NT2/D1 (cell line): Measurements from ENCODE around the gene STAT4.

ENCODE experiments used
- SUZ12 ChIP-seq: IDR thresholded peaks from 2 replicates; pipeline ENCODE4 v1.6.1; 2011; ENCODE audit not compliant: insufficient read length, insufficient read depth; ENCODE audit errors: extremely low read depth
- YY1 ChIP-seq: IDR thresholded peaks from 2 replicates; pipeline ENCODE4 v1.6.1; 2011; ENCODE audit not compliant: insufficient read length, insufficient read depth
- ZNF274 ChIP-seq: IDR thresholded peaks from 2 replicates; pipeline ENCODE4 v1.6.1; 2011; ENCODE audit warnings: mild to moderate bottlenecking, low read depth, low read length

GRCh38 chr2:190999949-191000665, 150.7 kb downstream of the STAT4 start:
- TF ChIP-seq SUZ12 (no peak), ZNF274 (no peak), YY1 (no peak)
